Testis (tissue), 2 donors: Measurements from ENCODE around the gene C9orf78.

Source experiments
- CTCF ChIP-seq, 3 experiments: fragments of 450-650 bp in 2 of 3; fragments of 200-600 bp in 1 of 3; sonication (generic) in 1 of 3; IDR thresholded peaks; one replicate each; pipeline ENCODE4 v1.5.1; 2016 to 2019; ENCODE audit warnings: antibody characterized with exemption in 3 of 3, mild to moderate bottlenecking in 2 of 3, moderate library complexity in 1 of 3
- POLR2A ChIP-seq: fragments of 450-650 bp; IDR thresholded peaks from one replicate; pipeline ENCODE4 v1.6.1; 2017; ENCODE audit warnings: antibody characterized with exemption, mild to moderate bottlenecking, moderate library complexity

GRCh38 chr9:129809346-129809745, 25.7 kb downstream of the C9orf78 start:
- TF ChIP-seq CTCF (IDR thresholded peaks at IDR 0.05) = no peak
- TF ChIP-seq POLR2A = no peak
